ES-I3 (cell line): ENCODE measurements around the gene TMEM167B.
A peak's percentile ranks its signal among the peaks of the same experiment; 100 is the strongest.

Experiments
- H3K36me3 ChIP-seq: 2 replicates; pipeline ENCODE4 v1.6.1; 2013; ENCODE audit warnings: mild to moderate bottlenecking, low read length, control low read depth, moderate library complexity; ENCODE audit not compliant: insufficient read depth
- H3K4me1 ChIP-seq: 2 replicates; pipeline ENCODE4 v1.6.1; 2013; ENCODE audit warnings: mild to moderate bottlenecking, control low read depth, low read length; ENCODE audit not compliant: insufficient read depth
- H3K9ac ChIP-seq: 2 replicates; pipeline ENCODE4 v1.6.1; 2013; ENCODE audit warnings: low read depth, mild to moderate bottlenecking, low read length, moderate library complexity
- H3K9me3 ChIP-seq: 2 replicates; pipeline ENCODE4 v1.6.1; 2013; ENCODE audit warnings: mild to moderate bottlenecking, low read length, moderate library complexity; ENCODE audit not compliant: control insufficient read depth, insufficient read depth

TMEM167B gene

DNA sequence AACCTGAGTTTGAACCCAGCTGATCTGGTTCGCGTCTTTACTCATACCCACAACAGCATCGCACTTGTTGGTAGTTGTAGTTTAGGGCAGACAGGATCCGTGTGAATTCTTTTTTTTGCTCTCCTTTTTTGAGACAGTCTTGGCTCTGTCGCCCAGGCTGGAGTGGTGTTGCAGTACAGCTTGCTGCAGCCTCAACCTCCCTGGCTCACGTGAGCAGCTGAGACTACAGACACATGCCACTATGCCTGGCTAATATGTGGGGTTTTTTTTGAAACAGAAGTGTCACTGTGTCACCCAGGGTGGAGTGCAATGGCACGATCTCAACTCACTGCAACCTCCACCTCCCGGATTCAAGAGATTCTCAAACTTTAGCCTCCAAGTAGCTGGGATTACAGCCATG is 22.7 kb upstream of the TMEM167B start:
- no peak overlapping the region for H3K9ac ChIP-seq
- no peaks in the 10 kb centered on the region for H3K4me1 ChIP-seq
- H3K36me3 ChIP-seq = peaks cover 2% of the 10 kb centered on the region
- H3K9me3 ChIP-seq = no peaks in the 10 kb centered on the region

DNA sequence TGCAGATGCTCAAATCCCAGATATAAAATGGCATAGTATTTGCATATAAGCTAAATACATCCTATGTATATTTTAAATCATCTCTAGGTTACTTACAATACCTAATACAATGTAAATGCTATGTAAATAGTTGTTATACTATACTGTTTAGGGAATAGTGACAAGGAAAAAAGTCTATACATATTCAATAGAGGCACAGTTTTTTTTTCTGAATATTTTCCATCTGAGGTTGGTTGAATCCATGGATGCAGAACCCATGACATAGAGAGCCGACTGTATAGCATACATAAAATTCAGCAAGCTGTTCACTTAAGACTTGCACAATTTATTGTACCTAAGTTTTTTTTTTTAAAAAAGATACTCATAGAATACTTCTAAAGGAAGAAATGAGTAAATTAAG is 21.3 kb upstream of the TMEM167B start:
- Histone ChIP-seq H3K9ac (no peak overlapping the region), H3K36me3 (peaks cover 2% of the 10 kb centered on the region; the same call in 1 of the 2 replicates), H3K9me3 (no peaks in the 10 kb centered on the region), H3K4me1 (no peaks in the 10 kb centered on the region)

DNA sequence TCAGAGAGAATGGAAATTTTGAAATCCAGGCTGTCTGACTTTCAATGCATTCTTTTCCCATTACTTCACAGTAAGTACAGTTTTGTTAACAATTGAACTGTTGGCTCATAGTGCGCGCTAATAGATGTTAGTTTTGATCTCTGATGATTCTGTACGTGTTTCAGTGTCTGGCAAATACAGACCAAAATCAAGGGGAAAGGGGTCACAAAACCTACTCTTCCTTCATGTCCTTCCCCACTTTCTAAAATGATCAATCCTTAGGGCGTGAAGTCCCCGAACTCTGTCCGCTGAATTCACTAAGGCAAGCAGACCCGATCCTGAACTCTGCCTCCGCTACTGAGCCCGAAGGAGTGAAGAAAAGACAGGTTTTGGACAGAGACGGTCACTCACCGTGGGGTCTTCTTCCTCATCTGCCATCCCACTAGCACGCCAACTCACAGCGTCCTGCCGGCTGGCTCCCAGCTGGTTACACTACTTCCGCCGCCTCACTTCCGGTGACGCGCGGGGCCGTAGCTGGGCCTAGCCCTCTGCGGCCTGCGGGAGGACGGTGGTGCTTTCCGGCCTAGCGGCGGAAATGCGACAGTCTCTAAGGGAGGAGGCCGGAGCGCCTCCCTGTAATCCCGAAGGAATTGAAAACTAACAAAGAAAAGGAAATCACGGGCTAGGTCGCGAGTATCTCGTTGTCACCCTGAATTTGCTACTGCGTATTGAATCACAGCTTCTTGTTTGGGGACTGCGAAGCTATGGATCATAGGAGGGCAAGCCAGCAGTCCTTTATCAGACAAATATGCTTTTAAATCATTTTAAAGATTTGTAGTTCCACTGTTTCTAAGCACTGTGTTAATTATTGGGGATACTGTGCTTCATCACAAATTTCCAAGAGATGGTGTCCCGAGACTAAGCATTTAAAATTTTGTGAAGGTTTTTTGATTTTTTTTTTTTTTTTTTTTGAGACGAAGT is 14.8 kb upstream of the TMEM167B start, which contains the start of gene TAF13:
TAF13 (minus strand) TSS at position 473 of the 960 bp plus-strand sequence; CDS start at position 417, 56 bp downstream.
- 0 out of 2 replicates have a peak, but pooled peaks cover 4% of the 10 kb centered on the region for H3K4me1 ChIP-seq
- no peaks in the 10 kb centered on the region for H3K36me3 ChIP-seq
- H3K9ac ChIP-seq = peak within 1 kb of the TSS; percentile 92
- no peaks in the 10 kb centered on the region for H3K9me3 ChIP-seq

DNA sequence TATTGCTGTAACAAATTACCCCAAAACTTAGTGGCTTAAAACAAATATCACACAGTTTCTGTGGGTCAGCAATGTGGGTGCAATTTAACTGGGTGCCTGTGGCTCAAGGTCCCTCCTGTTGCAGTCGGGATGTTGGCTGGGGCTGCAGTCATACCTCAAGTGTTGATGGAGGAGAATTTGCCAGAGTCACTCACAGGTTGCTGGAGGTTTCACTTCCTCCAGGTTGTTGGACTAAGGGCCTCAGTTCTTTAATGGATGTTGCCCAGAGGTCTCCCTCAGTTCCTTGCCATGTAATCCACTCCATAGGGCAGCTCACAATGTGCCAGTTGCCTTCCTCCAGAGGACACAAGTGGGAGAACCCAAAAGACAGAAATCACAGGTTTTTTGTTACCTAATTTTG is 12.2 kb upstream of the TMEM167B start:
- no peak overlapping the region for H3K9ac ChIP-seq
- 0 out of 2 replicates have a peak, but pooled peaks cover 4% of the 10 kb centered on the region for H3K4me1 ChIP-seq
- no peaks in the 10 kb centered on the region for H3K36me3 ChIP-seq
- no peaks in the 10 kb centered on the region for H3K9me3 ChIP-seq

DNA sequence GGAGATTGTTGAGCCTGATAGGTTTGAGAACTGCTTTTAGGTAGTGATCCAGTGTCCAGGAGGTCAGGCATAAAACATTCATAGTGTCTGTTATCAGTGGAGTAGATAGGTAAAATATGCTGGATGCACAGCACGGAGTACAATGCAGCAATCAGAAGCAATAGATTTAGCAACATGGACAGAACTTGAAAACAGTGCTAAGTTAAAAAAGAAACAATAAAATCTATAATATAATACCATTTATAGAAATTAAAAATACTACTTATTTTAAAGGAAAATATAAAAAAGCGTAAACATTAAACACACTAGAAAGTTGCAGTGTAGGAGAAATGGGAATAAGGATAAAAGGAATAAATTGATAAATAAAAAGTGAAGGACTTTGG is 11.3 kb upstream of the TMEM167B start:
- peaks cover 10% of the 10 kb centered on the region; the same call in 1 of the 2 replicates for H3K4me1 ChIP-seq
- H3K36me3 ChIP-seq = no peaks in the 10 kb centered on the region
- H3K9me3 ChIP-seq = no peaks in the 10 kb centered on the region
- no peak overlapping the region; the same call in 1 of the 2 replicates for H3K9ac ChIP-seq

DNA sequence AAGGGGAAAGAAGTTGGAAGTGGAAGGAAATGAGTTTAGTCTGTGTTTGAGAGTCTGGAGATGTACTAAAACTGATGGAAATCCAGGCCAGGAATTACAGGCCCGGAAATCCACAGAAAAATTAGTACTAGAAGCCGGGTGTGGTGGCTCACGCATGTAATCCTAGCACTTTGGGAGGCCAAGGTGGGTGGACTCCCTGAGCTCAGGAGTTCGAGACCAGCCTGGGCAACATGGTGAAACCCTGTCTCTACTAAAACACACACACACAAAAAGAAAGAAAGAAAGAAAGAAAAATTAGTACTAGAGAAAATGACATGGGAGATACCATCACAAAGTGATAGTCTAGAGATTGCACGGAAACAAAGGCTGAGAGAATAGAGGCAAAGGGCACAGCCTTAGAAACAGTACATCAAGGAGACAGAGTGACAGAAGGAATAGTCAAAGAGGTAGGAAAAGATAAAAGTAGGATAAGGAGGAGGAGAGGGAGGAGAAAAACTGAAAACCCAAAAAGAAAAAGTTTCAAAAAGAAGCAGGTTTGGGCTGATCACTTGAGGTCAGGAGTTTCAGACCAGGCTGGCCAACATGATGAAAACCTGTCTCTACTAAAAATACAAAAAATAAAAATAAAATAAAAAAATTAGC is 10.0 kb upstream of the TMEM167B start:
- H3K36me3 ChIP-seq = no peaks in the 10 kb centered on the region
- no peaks in the 10 kb centered on the region for H3K9me3 ChIP-seq
- peaks cover 12% of the 10 kb centered on the region; the same call in 1 of the 2 replicates for H3K4me1 ChIP-seq
- no peak overlapping the region for H3K9ac ChIP-seq

DNA sequence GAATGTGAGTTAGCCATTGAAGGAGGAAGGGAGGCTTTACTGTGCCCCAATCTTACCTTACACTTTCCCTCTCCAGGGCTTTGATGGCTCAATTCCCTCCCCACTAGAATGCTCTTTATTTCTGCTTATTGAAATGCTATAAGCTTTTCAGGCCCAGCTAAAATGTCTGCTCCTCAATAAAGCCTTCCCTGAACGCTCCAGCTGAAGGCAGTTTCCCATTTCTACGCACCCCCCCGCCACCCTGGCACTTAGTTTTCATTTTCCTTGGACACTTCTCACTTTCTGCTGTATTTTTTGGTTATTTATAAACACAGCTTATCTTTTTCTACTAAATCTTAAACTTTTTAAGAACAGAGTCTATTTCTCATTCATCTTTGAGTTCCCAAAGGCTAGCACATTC is 7.1 kb upstream of the TMEM167B start:
- no peaks in the 10 kb centered on the region for H3K36me3 ChIP-seq
- no peaks in the 10 kb centered on the region for H3K9me3 ChIP-seq
- H3K9ac ChIP-seq = no peak overlapping the region
- peaks cover 12% of the 10 kb centered on the region; the same call in 1 of the 2 replicates for H3K4me1 ChIP-seq

DNA sequence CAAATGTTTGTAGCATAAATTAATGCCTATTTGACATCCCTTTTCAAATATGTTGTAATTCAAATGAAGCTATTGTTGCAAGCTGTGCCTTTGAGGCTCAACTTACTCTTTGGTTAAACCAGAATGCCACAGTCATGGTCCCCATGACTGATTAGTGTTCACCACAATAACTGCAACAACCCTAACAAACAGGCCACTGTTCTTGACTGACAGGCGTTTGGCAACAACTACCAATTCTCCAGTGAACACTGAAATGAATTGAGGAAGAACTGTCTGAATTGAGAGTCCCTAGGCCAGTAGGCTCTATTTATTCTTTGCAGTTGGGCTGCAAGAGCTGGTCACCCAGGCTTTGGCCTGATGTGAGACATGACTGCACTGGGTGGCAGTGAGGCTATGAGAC is 6.6 kb upstream of the TMEM167B start:
- Histone ChIP-seq H3K36me3 (no peaks in the 10 kb centered on the region), H3K9me3 (no peaks in the 10 kb centered on the region), H3K4me1 (peaks cover 12% of the 10 kb centered on the region; the same call in 1 of the 2 replicates), H3K9ac (no peak overlapping the region)

DNA sequence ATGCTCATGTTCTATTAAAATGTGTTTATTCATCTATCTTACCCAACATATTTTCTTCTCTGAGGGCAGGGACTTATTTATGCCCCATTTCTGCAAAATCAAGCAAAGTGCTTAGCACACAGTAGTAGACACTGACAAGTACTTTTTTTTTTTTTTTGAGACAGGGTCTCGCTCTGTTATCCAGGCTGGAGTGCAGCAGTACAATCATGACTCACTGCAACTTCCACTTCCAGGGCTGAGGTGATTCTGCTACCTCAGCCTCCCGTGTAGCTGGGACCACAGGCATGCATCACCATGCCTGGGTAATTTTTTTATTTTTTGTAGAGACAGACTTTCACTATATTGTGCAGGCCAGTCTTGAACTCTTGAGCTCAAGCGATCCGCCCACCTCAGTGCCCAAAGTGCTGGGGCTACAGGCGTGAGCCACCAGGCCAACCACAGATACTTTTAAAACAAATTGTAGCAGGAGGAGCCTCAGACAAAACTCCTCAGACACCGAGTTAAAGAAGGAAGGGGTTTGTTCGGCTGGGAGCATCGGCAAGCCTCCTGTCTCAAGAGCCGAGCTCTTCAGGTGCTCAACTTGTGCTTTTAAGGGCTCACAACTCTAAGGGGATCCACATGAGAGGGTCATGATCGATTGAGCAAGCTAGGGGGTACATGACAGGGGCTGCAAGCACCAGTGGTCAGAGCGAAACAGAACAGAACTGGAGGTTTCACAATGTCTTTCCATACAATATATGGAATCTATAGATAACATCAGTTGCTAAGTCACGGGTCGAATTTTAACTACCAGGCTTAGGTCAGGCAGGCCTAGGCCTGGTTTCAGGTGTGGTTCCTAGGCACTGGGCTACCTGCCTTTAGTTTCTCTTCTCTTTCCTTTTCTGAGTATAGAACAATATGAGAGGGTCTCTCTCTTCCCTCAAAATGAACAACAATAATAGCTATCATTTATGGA is 5.7 kb upstream of the TMEM167B start:
- Histone ChIP-seq H3K9me3 (no peaks in the 10 kb centered on the region), H3K36me3 (no peaks in the 10 kb centered on the region), H3K4me1 (peaks cover 12% of the 10 kb centered on the region; the same call in 1 of the 2 replicates), H3K9ac (no peak overlapping the region)

DNA sequence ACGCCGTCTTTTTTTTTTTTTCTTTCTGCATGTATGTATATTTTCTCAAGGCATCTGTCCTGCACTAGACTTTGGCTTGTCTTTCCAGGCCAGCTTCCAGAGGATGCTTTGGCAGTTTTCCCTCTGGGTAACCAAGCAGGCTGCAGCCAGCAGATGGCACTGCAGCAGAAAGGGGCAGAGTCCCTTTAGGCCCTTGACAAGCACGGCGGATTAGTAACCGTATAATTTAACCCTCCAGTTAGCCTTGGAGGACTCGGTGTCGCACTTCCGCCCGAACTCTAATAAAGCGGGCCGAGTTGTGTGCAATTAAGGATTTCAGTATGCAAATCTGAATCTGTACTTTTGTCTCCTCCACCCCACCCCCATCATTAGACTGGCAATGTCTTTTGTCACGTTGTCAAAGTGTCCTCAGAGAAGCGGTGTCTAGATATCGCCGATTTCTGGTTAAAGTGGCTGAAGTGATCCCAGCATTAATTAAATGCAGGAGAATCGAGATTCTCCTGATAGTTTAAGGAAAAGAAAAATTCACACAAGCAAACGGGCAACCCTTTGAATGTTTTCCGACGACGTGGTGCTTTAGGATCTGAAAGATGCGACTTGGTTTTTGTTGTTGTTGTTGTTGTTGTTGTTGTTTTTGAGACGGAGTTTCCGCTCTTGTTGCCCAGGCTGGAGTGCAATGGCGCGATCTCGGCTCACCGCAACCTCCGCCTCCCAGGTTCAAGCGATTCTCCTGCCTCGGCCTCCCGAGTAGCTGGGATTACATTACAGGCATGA is 1.1 kb upstream of the TMEM167B start:
- Histone ChIP-seq H3K9ac (peak overlapping the region; percentile 98; the same call in 1 of the 2 replicates), H3K36me3 (no peaks in the 10 kb centered on the region), H3K4me1 (no peaks in the 10 kb centered on the region), H3K9me3 (no peaks in the 10 kb centered on the region)

DNA sequence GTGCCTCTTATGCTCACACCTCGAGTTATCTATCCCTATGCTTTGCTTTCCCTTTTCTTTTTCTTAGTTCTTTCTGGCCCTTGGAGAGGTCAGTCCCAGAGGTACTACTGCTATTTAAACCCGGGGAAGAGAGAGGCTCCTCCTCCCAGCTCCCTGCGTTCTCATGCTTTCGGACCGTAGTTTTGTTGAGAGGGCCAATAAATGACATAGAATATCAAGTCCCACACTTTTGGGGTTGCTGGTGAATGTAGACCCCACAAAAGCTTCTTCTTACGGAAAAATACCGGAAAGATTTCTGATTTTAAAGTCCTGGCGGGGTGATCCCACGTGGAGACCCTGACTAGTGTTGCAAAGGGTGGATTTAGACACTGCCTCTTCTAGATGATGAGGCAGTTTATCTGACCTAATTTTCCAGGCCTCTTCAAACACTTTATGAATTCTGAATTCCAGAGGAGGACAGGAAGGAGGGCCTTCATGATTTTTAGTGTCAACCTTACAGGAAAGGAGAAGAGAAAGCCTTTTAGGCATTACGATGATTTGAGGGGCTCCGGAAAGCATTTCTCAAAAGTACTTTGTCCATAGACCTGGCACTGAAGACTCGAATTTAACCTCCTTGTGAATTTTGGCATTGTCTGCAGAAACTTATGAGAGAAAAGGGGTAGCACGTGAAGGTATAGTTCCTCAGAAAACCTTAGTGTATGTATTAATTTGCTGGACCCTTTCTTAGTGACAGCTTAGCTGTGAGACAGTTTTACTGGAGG is 694 bp downstream of the TMEM167B start:
- Histone ChIP-seq H3K36me3 (no peaks in the 10 kb centered on the region), H3K9me3 (no peaks in the 10 kb centered on the region), H3K4me1 (no peaks in the 10 kb centered on the region), H3K9ac (peak overlapping the region; percentile 98)

DNA sequence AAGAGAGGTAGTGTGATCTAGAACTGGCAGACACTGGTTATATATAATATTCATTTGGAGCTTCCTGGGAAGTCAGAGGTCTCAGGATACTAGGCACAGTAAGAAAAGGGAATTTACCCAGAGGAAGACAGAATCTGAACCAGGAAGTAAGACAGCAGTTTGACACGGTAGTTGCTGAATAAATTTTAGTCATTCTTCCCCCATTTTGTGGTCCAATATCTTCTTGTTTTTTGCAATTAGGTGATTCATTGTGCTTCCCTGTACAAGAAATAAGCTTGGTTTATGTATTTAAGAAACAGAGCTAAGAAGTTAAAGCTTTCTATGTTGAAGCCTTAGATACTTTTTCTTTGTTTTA is 1.3 kb downstream of the TMEM167B start:
- Histone ChIP-seq H3K9ac (peak overlapping the region; percentile 98), H3K36me3 (no peaks in the 10 kb centered on the region), H3K4me1 (no peaks in the 10 kb centered on the region), H3K9me3 (no peaks in the 10 kb centered on the region)

DNA sequence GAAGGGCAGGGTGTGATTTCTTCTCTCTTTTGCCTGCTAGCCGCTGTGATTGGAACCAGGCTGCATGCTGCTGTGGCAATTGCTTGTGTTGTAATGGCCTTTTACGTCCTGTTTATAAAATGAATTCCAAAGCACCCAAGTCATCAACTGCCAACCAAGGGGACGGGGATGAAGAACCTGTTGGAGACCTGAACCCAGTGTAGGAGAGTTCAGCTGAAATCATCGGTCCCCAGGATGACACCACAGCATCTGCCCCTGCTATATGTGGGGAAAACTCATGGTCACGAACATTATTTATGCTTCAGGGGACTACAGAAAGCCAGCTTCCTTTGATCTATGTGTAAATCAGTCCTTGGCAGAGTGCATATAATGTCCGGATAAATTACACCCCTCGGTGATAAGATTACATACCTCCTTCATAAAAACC is 3.8 kb downstream of the TMEM167B start:
- no peaks in the 10 kb centered on the region for H3K4me1 ChIP-seq
- no peaks in the 10 kb centered on the region for H3K9me3 ChIP-seq
- H3K9ac ChIP-seq = no peak overlapping the region
- no peaks in the 10 kb centered on the region for H3K36me3 ChIP-seq
